Measurements from ENCODE around the gene SLC39A3.
"Not testable (repeated sequence)": the region's sequence is repeated elsewhere in the genome, so short reads cannot be mapped to it uniquely, and the experiment has no call there.

The SLC39A3 gene

GRCh38 chr19:2722541-2723344 lies 17.1 kb downstream of the SLC39A3 start:
- DNase-seq (ENCODE audit: low read depth), result no peak

DNA sequence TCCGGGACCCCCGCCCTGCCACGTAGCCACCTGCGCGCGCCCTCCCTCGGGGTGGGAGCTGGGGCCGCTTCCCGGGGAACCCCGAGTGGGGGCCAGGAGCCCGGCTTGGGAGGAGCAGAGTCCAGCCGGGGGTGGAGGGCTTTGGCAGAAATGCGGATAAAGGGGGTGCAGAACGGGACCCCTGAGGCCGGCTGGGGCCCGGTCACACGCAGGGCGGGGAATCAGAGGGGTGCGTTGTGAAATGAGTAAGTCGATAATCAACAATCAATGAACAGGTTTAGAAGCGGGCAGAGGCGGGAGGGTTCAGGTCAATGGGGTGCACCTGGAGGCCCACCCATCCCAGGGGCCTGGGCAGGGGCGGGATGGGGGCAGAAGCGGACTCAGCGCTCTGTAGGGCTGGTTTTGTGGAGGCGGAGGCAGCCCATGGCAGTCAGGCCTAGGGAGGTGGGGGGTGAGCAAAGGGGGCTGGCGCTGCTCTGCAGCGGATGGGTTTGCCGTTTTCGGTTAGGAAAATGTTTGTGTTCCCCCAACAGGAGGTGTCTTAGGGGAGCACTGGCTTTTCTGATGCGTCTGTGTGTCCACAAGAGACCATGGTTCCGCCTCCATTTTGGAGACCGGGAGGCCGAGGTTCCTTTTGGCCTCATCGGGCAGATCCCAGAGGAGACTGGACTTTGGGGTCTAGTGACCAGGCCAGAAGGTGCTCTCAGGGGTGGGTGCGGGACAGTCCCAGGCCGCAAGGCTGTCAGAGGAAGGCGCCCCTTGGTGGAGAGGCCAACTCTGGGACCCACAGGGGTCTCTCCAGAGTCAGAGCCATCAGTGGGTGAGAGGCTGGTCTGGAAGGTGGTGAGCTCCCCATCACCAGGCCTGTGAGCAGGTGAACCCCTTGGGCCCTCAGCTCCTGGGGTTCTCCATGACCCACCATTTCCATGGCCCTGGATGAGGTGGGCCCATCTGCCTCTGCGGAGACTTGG lies 18.0 kb downstream of the SLC39A3 start:
- no peak for DNase-seq (ENCODE audit: low read depth)

GRCh38 chr19:2720777-2721569 lies 18.8 kb downstream of the SLC39A3 start, which contains the start of gene DIRAS1:
Gene DIRAS1 (minus strand): TSS chr19:2721372. CDS start chr19:2717806, 3,566 bp downstream.
- no peak for DNase-seq (ENCODE audit: low read depth)

- DNase-seq (ENCODE audit: low read depth), result no peak
Observed at GRCh38 chr19:2719920-2720776, 19.7 kb downstream of the SLC39A3 start.

DNA sequence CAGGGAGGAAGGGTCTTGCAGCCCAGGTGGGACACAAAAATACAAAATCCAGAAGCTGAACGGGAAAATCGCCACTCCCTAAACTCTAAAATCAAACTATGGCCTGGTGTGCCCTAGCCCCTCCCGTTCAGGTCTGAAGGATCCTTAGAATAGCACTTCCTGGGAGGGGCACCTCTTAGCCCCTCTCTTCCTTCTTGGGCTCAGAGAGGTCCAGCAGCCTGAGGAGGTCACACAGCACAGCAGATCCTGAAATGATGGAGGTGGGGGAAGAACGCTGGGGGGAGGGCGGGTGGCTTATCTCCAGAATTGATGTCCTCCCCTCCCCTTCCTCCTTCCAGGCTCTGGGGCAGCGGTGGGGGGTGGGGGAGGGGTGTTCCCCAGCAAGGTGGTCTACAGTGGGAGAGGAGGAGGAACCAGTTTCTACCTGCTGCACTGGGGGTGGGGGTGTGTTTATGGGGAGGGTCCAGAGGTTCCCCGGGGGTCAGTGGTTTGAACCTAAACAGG lies 20.5 kb downstream of the SLC39A3 start:
- no peak for DNase-seq (ENCODE audit: low read depth)

- DNase-seq (ENCODE audit: low read depth), result no peak
Observed at GRCh38 chr19:2717638-2718541, 21.9 kb downstream of the SLC39A3 start.

DNA sequence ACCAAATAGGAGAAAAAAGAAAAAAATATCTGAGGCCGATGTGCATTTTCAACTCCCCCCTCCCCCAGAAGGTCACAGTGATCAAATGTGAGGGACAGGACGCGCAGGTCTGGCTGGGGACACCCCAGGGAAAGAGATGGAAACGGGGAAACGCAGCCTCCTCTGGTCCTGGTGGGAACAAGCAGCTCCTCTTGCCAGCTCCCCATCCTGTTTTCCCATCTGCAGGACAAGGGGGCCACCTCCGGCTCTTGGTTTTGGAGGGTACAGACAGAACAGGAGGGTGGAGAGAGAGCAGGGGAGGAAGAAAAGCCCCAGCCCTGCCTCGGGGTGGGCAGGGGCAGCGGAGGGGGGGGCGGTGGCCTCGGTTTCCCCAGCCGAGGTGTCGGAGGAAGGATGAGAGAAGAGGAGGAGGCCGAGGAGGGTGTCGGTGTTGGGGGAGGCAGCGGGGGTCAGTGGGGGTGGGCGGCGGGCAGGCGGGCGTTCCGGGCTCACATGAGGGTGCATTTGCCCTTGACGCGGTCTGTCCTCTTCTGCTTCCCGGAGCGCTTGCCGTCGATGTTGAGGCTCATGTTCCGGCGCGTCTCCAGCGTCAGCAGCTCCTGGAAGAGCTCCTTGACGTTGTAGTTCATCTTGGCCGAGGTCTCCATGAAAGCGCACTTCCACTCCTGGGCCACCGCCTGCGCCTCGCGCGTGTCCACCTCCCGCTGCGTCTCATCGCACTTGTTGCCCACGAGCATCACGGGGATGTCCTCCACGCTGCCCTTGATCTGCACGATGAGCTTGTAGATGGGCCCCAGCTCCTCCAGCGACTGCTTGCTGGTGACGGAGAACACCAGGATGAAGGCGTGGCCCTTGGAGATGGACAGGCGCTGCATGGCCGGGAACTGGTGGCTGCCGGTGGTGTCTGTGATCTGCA lies 22.8 kb downstream of the SLC39A3 start:
- DNase-seq (ENCODE audit: low read depth), result no peak

- DNase-seq (ENCODE audit: low read depth), result no peak
Observed at GRCh38 chr19:2716275-2716650, 23.6 kb downstream of the SLC39A3 start.

DNA sequence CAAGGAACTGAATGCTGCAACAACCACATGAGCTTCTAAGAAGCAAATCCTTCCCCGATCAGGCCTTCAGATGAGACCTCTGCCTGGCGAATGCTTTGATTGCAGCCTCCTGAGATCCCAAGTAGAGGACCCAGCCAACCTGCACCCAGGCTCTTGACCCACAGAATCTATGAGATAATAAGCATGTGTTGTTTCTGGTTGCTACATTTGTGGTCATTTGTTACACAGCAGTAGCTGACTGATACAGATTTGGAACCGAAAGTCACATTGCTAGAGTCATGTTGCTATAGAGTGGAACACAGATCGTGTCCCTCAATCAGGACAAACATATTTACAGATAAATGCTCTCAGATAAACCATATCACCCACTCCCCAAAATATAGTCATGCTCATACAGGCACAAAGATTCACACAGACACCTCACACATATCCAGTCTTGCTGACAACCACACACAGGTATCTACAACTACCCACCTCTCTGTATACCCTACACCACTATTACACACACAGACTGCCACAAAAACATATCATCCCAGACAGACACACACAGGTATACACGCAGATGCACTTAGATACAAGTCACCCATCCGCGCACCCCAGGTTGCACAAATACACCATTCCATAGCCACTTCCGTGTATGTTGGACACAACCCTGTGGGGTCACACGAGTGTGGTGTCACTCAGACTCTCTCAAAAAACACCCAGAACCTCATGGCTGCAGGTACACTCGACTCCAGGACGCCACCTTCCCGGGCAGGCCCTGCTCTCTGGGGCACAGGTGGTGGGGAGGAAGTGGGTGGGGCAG lies 24.1 kb downstream of the SLC39A3 start:
- DNase-seq (ENCODE audit: low read depth), result no peak

DNA sequence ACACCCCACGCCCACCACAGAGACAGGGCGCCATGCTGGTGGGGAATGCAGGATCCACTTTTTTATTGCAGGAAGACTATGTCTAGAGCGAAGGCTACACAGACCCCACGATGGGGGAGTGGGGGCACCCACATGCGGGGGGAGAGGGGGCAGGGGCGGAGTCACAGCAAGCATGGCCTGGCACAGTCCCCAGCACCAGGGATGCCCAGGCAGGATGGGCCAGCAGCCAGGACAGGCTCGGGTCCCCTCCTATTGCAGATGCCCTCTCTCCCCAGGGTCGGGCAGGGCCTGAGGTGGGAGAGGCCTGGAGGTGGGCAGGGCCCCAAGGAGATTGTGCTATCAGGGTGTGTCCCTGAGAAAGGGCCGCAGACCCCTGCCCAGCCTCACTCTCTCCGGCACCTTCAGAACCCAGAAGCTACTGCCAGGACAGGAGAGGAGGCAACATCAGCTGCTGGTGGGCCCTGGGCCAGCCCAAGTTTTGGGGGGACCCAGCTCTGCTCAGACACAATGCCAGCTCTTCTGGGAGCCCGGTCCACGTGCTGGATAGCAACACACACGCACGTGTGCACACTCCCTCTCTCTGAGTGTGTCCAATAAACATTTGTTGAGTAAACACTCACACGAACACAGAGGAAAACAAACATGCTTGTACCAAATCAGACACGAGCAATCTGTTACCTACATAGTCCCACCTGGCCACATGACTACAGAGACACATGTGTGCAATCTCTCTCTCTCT lies 25.1 kb downstream of the SLC39A3 start:
- no peak for DNase-seq (ENCODE audit: low read depth)

DNA sequence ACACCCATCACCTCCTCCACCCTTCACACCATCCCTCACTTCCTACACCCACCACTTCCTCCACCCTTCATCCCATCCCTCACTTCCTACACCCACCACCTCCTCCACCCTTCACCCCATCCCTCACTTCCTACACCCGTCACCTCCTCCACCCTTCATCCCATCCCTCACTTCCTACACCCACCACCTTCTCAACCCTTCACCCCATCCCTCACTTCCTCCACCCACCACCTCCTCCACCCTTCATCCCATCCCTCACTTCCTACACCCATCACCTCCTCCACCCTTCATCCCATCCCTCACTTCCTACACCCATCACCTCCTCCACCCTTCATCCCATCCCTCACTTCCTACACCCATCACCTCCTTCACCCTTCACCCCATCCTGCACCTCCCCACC lies 25.7 kb downstream of the SLC39A3 start:
- not testable (repeated sequence) for DNase-seq (ENCODE audit: low read depth)

- not testable (repeated sequence) for DNase-seq (ENCODE audit: low read depth)
Observed at GRCh38 chr19:2713170-2713569, 26.6 kb downstream of the SLC39A3 start.

- no peak for DNase-seq (ENCODE audit: low read depth)
Observed at GRCh38 chr19:2711875-2712205, 28.0 kb downstream of the SLC39A3 start.

DNA sequence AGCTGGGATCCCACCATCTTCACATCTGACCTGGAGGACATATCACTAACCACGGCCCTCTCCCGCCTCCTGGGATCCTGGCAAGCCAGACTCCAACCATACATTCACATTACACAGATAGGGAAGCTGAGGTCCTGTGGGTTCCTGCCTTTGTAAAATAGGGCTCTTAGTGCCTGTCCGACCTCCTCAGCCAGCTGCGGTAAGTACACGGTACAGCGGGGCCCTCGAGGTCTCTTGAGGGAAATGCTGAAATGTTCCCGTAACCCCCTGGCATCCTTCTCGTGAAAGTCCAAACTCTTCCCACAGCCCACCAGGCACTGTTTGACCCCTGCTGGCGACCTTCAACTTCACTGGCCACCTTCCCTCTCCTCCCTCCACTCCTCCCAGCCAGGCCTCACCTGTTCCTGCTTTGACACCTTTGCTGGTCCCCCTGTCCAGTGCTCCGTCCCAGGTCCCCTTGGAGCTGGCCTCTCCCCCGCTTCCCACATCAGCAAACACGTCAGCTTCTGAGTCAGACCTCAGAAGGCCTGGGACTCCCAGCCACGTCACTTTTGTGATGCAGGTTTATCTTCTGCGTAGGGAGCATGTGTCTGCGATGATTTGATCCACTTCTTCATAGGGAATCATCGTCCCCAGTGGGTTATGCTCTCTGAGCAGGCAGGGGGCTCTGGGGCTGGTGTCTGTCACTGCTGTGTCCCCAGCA lies 28.5 kb downstream of the SLC39A3 start:
- no peak for DNase-seq (ENCODE audit: low read depth)

GRCh38 chr19:2706251-2706650 lies 33.6 kb downstream of the SLC39A3 start:
- DNase-seq (ENCODE audit: low read depth), result no peak

GRCh38 chr19:2703691-2704216 lies 36.1 kb downstream of the SLC39A3 start:
- no peak for DNase-seq (ENCODE audit: low read depth)

Data from T-helper 22 cell (primary cell).